Mammary epithelial cell (primary cell): ENCODE data around the gene PLPPR5.

ENCODE experiments used
- EZH2 ChIP-seq: IDR thresholded peaks from 2 replicates; pipeline ENCODE4 v1.6.1; 2012; ENCODE audit warnings: low read length, inconsistent platforms, borderline replicate concordance
- TF ChIP-seq, protein P1 (sequence below), 2 donors: IDR thresholded peaks in 1 of 2; conservative IDR thresholded peaks in 1 of 2; 2 replicates each; pipeline ENCODE4 v1.5.1; 2011 to 2012; ENCODE audit warnings: inconsistent platforms in 2 of 2, low read length in 2 of 2, mild to moderate bottlenecking in 2 of 2, control low read depth in 1 of 2, low read depth in 1 of 2; ENCODE audit not compliant: insufficient read depth in 1 of 2; ENCODE audit errors: extremely low read depth in 1 of 2

DNA sequence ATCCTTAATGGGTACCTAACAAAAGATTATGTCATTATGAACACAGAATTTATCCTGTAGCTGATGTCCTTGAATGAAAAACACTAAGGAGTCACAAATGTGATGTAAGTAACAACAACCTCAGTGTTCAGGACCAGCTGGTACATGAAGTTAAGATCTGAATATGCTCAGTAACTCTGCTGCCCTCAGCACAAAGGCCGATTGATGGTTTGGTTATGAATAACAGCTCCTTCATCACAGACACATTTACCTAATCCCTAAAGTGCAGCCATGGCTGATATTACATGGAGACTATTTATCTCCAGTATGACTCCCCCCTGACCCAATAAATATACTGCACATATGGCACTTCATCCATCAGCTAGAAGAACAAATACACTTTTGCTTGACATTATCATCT is 75.2 kb downstream of the PLPPR5 start:
- TF ChIP-seq, protein P1, sequence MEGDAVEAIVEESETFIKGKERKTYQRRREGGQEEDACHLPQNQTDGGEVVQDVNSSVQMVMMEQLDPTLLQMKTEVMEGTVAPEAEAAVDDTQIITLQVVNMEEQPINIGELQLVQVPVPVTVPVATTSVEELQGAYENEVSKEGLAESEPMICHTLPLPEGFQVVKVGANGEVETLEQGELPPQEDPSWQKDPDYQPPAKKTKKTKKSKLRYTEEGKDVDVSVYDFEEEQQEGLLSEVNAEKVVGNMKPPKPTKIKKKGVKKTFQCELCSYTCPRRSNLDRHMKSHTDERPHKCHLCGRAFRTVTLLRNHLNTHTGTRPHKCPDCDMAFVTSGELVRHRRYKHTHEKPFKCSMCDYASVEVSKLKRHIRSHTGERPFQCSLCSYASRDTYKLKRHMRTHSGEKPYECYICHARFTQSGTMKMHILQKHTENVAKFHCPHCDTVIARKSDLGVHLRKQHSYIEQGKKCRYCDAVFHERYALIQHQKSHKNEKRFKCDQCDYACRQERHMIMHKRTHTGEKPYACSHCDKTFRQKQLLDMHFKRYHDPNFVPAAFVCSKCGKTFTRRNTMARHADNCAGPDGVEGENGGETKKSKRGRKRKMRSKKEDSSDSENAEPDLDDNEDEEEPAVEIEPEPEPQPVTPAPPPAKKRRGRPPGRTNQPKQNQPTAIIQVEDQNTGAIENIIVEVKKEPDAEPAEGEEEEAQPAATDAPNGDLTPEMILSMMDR (conservative IDR thresholded peaks at IDR 0.05 in 1 of 2, IDR thresholded peaks at IDR 0.05 in 1 of 2; ENCODE audit: extremely low read depth in 1 of 2, insufficient read depth in 1 of 2, low read depth in 1 of 2, low read length in 2 of 2), result no peak
- TF ChIP-seq EZH2, result no peak
